Measurements from ENCODE around the gene UBQLNL.
A peak's percentile ranks its signal among the peaks of the same experiment; 100 is the strongest.

Gene UBQLNL

GRCh38 chr11:5516599-5516998 is at the start of gene UBQLNL:
Gene UBQLNL (minus strand): TSS chr11:5516699. CDS start chr11:5516441, 258 bp downstream.
- no peak for DNase-seq (ENCODE audit: low read depth)
- no peak within 1 kb of the TSS for H3K4me3 ChIP-seq (ENCODE audit: low read length)
- no peak for TF ChIP-seq CTCF (conservative IDR thresholded peaks at IDR 0.05; ENCODE audit: low read length)

GRCh38 chr11:5564259-5565019 is 47.9 kb upstream of the UBQLNL start:
- peak; percentile 9 for DNase-seq (ENCODE audit: low read depth)
- no peak overlapping the region for H3K4me3 ChIP-seq (ENCODE audit: low read length)
- no peak for TF ChIP-seq CTCF (conservative IDR thresholded peaks at IDR 0.05; ENCODE audit: low read length)

GRCh38 chr11:5557751-5558150 is 41.3 kb upstream of the UBQLNL start:
- DNase-seq (ENCODE audit: low read depth) = no peak
- no peak overlapping the region for H3K4me3 ChIP-seq (ENCODE audit: low read length)
- TF ChIP-seq CTCF (conservative IDR thresholded peaks at IDR 0.05; ENCODE audit: low read length) = no peak

- no peak overlapping the region for H3K4me3 ChIP-seq (ENCODE audit: low read length)
- no peak for TF ChIP-seq CTCF (conservative IDR thresholded peaks at IDR 0.05; ENCODE audit: low read length)
- no peak for DNase-seq (ENCODE audit: low read depth)
Measured at GRCh38 chr11:5556596-5557188, 40.2 kb upstream of the UBQLNL start.

- H3K4me3 ChIP-seq (ENCODE audit: low read length) = no peak overlapping the region
- peak; percentile 36 for TF ChIP-seq CTCF (conservative IDR thresholded peaks at IDR 0.05; ENCODE audit: low read length)
- DNase-seq (ENCODE audit: low read depth) = no peak
Measured at GRCh38 chr11:5553343-5553742, 36.8 kb upstream of the UBQLNL start.

GRCh38 chr11:5550440-5551095 is 34.1 kb upstream of the UBQLNL start:
- DNase-seq (ENCODE audit: low read depth) = peak; percentile 65
- H3K4me3 ChIP-seq (ENCODE audit: low read length) = no peak overlapping the region

More at GRCh38 chr11:5550440-5551095, 34.1 kb upstream of the UBQLNL start:
- no peak for TF ChIP-seq CTCF (conservative IDR thresholded peaks at IDR 0.05; ENCODE audit: low read length)
